Body of pancreas (tissue), 4 donors: ENCODE results near the gene CEP112.

Experiments
- POLR2A ChIP-seq, 3 donors: fragments of 450-650 bp; IDR thresholded peaks; one replicate each; pipeline ENCODE4 v1.6.1; 2016; ENCODE audit warnings: antibody characterized with exemption in 3 of 3, mild to moderate bottlenecking in 2 of 3
- TF ChIP-seq, protein P1 (sequence below), 7 experiments: fragments of 450-650 bp in 4 of 7; fragments of 200-600 bp in 3 of 7; sonication (generic) in 3 of 7; IDR thresholded peaks; one replicate each; pipeline ENCODE4 v1.5.1; 2016 to 2019; ENCODE audit warnings: antibody characterized with exemption in 7 of 7

DNA sequence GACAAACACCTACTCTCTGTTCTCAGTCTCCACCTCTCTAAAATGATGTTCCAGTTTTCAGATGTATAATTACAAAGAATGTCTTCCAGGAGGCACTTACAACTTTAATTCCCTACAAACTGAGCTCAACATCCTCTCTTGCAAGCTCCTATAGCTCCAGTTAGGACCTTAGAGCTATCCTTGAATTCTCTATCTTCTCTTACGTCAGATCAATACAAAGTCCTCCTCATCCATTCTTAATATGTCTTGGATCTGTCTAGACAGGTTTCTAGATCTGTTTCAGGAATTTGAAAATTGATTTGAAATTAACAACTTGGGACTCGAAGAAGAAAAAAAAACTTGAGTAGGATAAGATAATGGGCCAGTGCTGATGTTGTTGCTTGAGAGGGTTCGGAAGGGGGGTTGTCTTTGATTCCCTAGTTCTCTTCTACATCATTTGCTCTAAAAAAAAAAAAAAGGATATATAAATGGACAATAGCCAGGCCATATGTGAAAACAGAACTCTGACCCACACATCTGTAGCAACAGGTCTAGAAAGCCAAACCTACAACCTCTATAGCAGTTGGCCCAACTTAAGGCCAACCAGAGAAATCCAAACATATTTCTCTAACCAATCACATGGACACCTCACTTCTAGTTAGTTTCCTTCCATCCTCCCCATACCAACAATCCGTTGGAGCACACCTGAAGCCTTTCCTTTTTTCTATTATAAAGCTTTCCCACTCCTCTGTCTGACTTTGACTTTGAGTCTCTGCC, 38.0 kb upstream of the CEP112 start:
- TF ChIP-seq, protein P1, sequence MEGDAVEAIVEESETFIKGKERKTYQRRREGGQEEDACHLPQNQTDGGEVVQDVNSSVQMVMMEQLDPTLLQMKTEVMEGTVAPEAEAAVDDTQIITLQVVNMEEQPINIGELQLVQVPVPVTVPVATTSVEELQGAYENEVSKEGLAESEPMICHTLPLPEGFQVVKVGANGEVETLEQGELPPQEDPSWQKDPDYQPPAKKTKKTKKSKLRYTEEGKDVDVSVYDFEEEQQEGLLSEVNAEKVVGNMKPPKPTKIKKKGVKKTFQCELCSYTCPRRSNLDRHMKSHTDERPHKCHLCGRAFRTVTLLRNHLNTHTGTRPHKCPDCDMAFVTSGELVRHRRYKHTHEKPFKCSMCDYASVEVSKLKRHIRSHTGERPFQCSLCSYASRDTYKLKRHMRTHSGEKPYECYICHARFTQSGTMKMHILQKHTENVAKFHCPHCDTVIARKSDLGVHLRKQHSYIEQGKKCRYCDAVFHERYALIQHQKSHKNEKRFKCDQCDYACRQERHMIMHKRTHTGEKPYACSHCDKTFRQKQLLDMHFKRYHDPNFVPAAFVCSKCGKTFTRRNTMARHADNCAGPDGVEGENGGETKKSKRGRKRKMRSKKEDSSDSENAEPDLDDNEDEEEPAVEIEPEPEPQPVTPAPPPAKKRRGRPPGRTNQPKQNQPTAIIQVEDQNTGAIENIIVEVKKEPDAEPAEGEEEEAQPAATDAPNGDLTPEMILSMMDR (IDR thresholded peaks at IDR 0.05), result no peak
- no peak for TF ChIP-seq POLR2A (IDR thresholded peaks at IDR 0.05)
